Keratinocyte (primary cell): ENCODE data around the gene ORM2. TPM values are rescaled to one million over a fixed set of nuclear protein-coding genes. Genes with fewer than 3 reads are reported as not detected.

Experiments
- DNase-seq: peaks from one replicate; pipeline ENCODE4 v3.0.0-alpha.2; 2011; ENCODE audit warnings: low read depth, missing footprints, low spot score
- FAIRE-seq: peaks from 2 replicates; lab custom pipeline; 2011; peaks lifted over from hg19 to GRCh38; lab: Jason Lieb, UNC
- H2AFZ ChIP-seq: 2 replicates; pipeline ENCODE4 v1.6.0; 2012; ENCODE audit warnings: low read length, control low read depth, inconsistent platforms; ENCODE audit not compliant: control insufficient read depth
- H3K27ac ChIP-seq: 2 replicates; pipeline ENCODE4 v1.5.1; 2011; ENCODE audit warnings: low read length; ENCODE audit not compliant: control insufficient read depth, insufficient read depth
- H3K27me3 ChIP-seq: 3 replicates; pipeline ENCODE4 v1.6.0; 2011; ENCODE audit warnings: low read length; ENCODE audit not compliant: control insufficient read depth, insufficient read depth; ENCODE audit errors: extremely low read depth
- H3K36me3 ChIP-seq, 2 experiments: 2 replicates in 1 of 2; 3 replicates in 1 of 2; pipeline ENCODE4 v1.5.1; 2011; ENCODE audit warnings: low read length in 2 of 2, mild to moderate bottlenecking in 1 of 2; ENCODE audit not compliant: control insufficient read depth in 2 of 2, insufficient read depth in 2 of 2; ENCODE audit errors: extremely low read depth in 1 of 2
- H3K4me1 ChIP-seq: 3 replicates; pipeline ENCODE4 v1.5.1; 2011; ENCODE audit warnings: low read length; ENCODE audit not compliant: control insufficient read depth, insufficient read depth; ENCODE audit errors: extremely low read depth
- H3K4me2 ChIP-seq: 3 replicates; pipeline ENCODE4 v1.6.0; 2011; ENCODE audit warnings: low read depth, low read length; ENCODE audit not compliant: control insufficient read depth, insufficient read depth; ENCODE audit errors: extremely low read depth
- H3K4me3 ChIP-seq, 3 experiments: fragments of 200-600 bp in 1 of 3; sonication (generic) in 1 of 3; 2 replicates in 2 of 3; 3 replicates in 1 of 3; pipeline ENCODE4 v1.5.1; 2011 to 2016; ENCODE audit warnings: low read length in 3 of 3, mild to moderate bottlenecking in 3 of 3, control low read depth in 2 of 3, inconsistent platforms in 1 of 3, low read depth in 1 of 3, mixed read lengths in 1 of 3, mixed run types in 1 of 3, moderate library complexity in 1 of 3; ENCODE audit not compliant: control insufficient read depth in 2 of 3, insufficient read depth in 2 of 3; ENCODE audit errors: extremely low read depth in 1 of 3
- H3K79me2 ChIP-seq: 2 replicates; pipeline ENCODE4 v1.6.0; 2012; ENCODE audit warnings: low read length; ENCODE audit not compliant: control insufficient read depth, insufficient read depth
- H3K9ac ChIP-seq: 3 replicates; pipeline ENCODE4 v1.6.0; 2011; ENCODE audit warnings: low read length; ENCODE audit not compliant: control insufficient read depth, insufficient read depth; ENCODE audit errors: extremely low read depth
- H3K9me1 ChIP-seq: 3 replicates; pipeline ENCODE4 v1.6.0; 2011; ENCODE audit warnings: low read length; ENCODE audit not compliant: control insufficient read depth, insufficient read depth; ENCODE audit errors: extremely low read depth
- H3K9me3 ChIP-seq: 2 replicates; pipeline ENCODE4 v1.5.1; 2012; ENCODE audit warnings: low read depth, low read length; ENCODE audit not compliant: control insufficient read depth
- H4K20me1 ChIP-seq: 3 replicates; pipeline ENCODE4 v1.6.0; 2011; ENCODE audit warnings: low read length; ENCODE audit not compliant: control insufficient read depth, insufficient read depth; ENCODE audit errors: extremely low read depth
- CTCF ChIP-seq, 3 experiments: IDR thresholded peaks in 1 of 3; conservative IDR thresholded peaks in 1 of 3; optimal IDR thresholded peaks in 1 of 3; 2 replicates in 2 of 3; 3 replicates in 1 of 3; pipeline versions ENCODE3 to v1.5.1; 2011; ENCODE audit warnings: low read length in 3 of 3, mild to moderate bottlenecking in 3 of 3, moderate library complexity in 2 of 3, control low read depth in 1 of 3, inconsistent platforms in 1 of 3; ENCODE audit not compliant: insufficient read depth in 2 of 3; ENCODE audit errors: extremely low read depth in 1 of 3
- EZH2 ChIP-seq: IDR thresholded peaks from one replicate; pipeline ENCODE4 v1.6.1; 2012; ENCODE audit warnings: inconsistent platforms, mild to moderate bottlenecking, low read length, moderate library complexity
- dilution Hi-C: fragments of 300-500 bp; cut with MboI; formaldehyde crosslinking; loops from one replicate; pipeline ENCODE4 v1.7.0; 2020; ENCODE audit warnings: low sequenced_read_pairs; ENCODE audit not compliant: extremely low pct_ligation_motif_present
- polyA plus RNA-seq, 5 experiments: library from polyadenylated mRNA; depleted of rRNA in 3 of 5; stranded (reverse) in 3 of 5; stranded (forward) in 1 of 5; unstranded in 1 of 5; fragments of >200 nt; gene quantifications; 1 replicate in 1 of 5; 2 replicates in 3 of 5; 3 replicates in 1 of 5; pipeline versions ENCODE4 v1.2.1 to v1.2.3, GENCODE V29; 2011 to 2012; ENCODE audit warnings: missing spikeins in 2 of 5, low read depth in 1 of 5, low replicate concordance in 1 of 5

Gene ORM2
- polyA plus RNA-seq, 1 donor (not counting 4 experiments of a cell fraction or from before 2014, with no cell fraction given), result not detected

GRCh38 chr9:114299286-114300152 lies 30.1 kb upstream of the ORM2 start:
- Histone ChIP-seq H3K79me2 (no peaks in the 10 kb centered on the region), H3K36me3 (peaks cover 22 to 30% of the 10 kb centered on the region in 2 experiments), H3K27me3 (no peaks in the 10 kb centered on the region), H3K9ac (no peak overlapping the region), H3K9me1 (no peaks in the 10 kb centered on the region), H3K4me3 (no peak overlapping the region), H3K27ac (no peak overlapping the region), H2AFZ (no peak overlapping the region), H3K9me3 (no peaks in the 10 kb centered on the region), H3K4me1 (no peaks in the 10 kb centered on the region), H3K4me2 (no peak overlapping the region), H4K20me1 (no peaks in the 10 kb centered on the region)
- dilution Hi-C loops, result no loop called here
- FAIRE-seq, result no peak
- TF ChIP-seq CTCF (optimal IDR thresholded peaks at IDR 0.05 in 1 of 3, IDR thresholded peaks at IDR 0.05 in 1 of 3, conservative IDR thresholded peaks at IDR 0.05 in 1 of 3; ENCODE audit: extremely low read depth in 1 of 3, insufficient read depth in 2 of 3, low read length in 3 of 3) (no peak), EZH2 (no peak)
- DNase-seq, result no peak

DNA sequence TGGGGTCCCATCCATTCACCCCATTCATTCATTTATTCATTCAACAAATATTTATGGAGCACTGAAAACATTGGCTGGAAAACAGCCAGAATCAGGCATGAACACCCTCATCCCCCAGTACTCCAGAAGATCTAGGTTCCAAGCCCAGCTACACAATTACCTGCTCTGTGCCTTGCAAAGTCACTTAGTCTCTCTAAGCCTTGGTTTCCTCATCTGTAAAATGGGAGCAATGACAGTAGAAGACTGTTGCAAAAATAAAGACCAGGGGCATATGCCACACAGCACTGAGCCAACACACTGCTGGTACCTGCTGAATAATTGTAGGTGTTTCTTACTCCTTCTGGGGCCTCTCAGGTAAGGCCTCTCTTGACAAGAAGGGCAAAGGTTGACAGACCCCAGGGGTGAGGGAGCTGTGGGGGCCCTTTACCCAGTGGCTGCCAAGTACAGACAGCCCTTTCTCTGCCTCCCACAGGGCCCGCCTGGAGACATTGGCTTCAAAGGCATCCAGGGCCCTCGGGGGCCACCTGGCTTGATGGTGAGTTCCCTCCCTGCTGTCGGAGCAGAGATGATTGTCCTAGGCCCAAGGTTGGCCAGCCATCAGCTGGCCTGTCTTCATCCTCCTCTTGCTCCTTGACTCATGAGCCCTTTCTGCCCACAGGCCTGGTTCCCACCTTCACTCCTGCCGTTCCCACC lies 29.4 kb upstream of the ORM2 start:
- TF ChIP-seq CTCF (optimal IDR thresholded peaks at IDR 0.05 in 1 of 3, IDR thresholded peaks at IDR 0.05 in 1 of 3, conservative IDR thresholded peaks at IDR 0.05 in 1 of 3; ENCODE audit: extremely low read depth in 1 of 3, insufficient read depth in 2 of 3, low read length in 3 of 3), result no peak
- TF ChIP-seq EZH2, result no peak
- H3K36me3 ChIP-seq, result peaks cover 24 to 29% of the 10 kb centered on the region in 2 experiments
- H3K79me2 ChIP-seq, result no peaks in the 10 kb centered on the region
- DNase-seq, result no peak
- H4K20me1 ChIP-seq, result no peaks in the 10 kb centered on the region
- no peak overlapping the region for H3K9ac ChIP-seq
- no peak overlapping the region for H3K27ac ChIP-seq
- FAIRE-seq, result no peak
- H3K4me3 ChIP-seq, result no peak overlapping the region
- no peaks in the 10 kb centered on the region for H3K4me1 ChIP-seq
- H2AFZ ChIP-seq, result no peak overlapping the region
- H3K9me3 ChIP-seq, result no peaks in the 10 kb centered on the region
- dilution Hi-C loops, result no loop called here
- no peak overlapping the region for H3K4me2 ChIP-seq
- H3K9me1 ChIP-seq, result no peaks in the 10 kb centered on the region
- no peaks in the 10 kb centered on the region for H3K27me3 ChIP-seq
